ENCODE data around the gene BLOC1S6. TPM values are rescaled to one million over a fixed set of nuclear protein-coding genes. Genes with fewer than 3 reads are reported as not detected.

BLOC1S6 gene
- total and polyA plus RNA-seq, 2 of the 13 experiments (the other 11 are each of a cell fraction or from before 2014, with no cell fraction given), result 11.8 to 44.3 TPM

DNA sequence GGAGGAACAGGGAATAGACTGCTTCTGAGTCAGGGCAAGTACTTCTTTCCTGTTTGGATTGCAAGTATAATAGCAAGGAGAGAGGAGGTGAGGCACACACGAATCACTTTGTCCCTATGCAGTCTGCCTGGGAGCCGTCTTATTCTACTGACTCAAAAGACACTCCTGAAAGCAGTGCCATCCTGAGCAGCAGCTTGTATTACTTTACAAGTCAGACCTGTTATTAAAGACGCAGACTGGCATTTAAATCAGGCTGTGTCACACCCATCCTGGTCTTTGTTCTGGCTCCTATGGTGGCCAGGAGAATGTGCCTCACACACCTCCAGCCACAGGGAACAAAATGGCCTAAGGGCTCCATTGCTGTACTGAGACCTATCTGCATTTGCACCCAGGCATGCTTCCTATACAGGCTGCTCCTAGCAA is 29.7 kb downstream of the BLOC1S6 start:
- Histone ChIP-seq H3K4me1 (ENCODE audit: insufficient read depth, low read length) (no peaks in the 10 kb centered on the region; the same call in 1 of the 2 replicates), H3K79me2 (ENCODE audit: insufficient read depth, low read length) (no peaks in the 10 kb centered on the region), H3K27me3 (ENCODE audit: control insufficient read depth in 1 of 2, insufficient read depth in 2 of 2, low read length in 2 of 2) (no peaks in the 10 kb centered on the region), H3K27ac (ENCODE audit: extremely low read length, insufficient read depth, low read length) (no peak overlapping the region), H3K9me3 (ENCODE audit: low read length) (no peaks in the 10 kb centered on the region), H4K20me1 (ENCODE audit: insufficient read depth, low read length) (no peaks in the 10 kb centered on the region), H3K4me3 (replicated peaks in 1 of 3; ENCODE audit: insufficient read depth in 1 of 3, low read depth in 2 of 3, low read length in 3 of 3) (no peak overlapping the region), H3K4me2 (ENCODE audit: low read depth, low read length) (no peak overlapping the region), H3K36me3 (replicated peaks in 1 of 2; ENCODE audit: control insufficient read depth in 1 of 2, insufficient read depth in 2 of 2, low read length in 2 of 2) (no peaks in the 10 kb centered on the region), H3K9ac (ENCODE audit: insufficient read depth, low read depth, low read length) (no peak overlapping the region), H2AFZ (ENCODE audit: low read length) (no peak overlapping the region)
- intact Hi-C loops (cut with micrococcal nuclease; ENCODE audit: unreplicated experiment) (loop anchor here (10.0 kb wide), 1 partner anchor 412 kb away; no protein-coding TSS in a partner anchor), in situ Hi-C loops (cut with HindIII; ENCODE audit: extremely low pct_ligation_motif_present, low pct_unique_long_range_greater_than_20kb) (loop anchor here (10.0 kb wide), 1 partner anchor 162 kb away; no protein-coding TSS in a partner anchor)
- no peak for DNase-seq (ENCODE audit: low spot score)
- CTCF ChIA-PET (ENCODE audit: low intra/inter-chr PET ratio, low total read pairs), result interaction anchor here (3.8 kb wide), 1 partner anchor 159 kb away, joined by 24 read pairs; no protein-coding TSS in a partner anchor
- FAIRE-seq, result no peak
- POLR2A ChIA-PET, result no interaction called here
- peak; percentile 31 for ATAC-seq
- WGBS (ENCODE audit: low lambda C conversion rate), result 20% methylated on average over 2 of the region's 3 CpGs
- no TSS peak for BruUV-seq (replicated peaks)
- TF ChIP-seq ISL2 (CRISPR knock-in tag; IDR thresholded peaks at IDR 0.05) (no peak), ZNF7 (CRISPR knock-in tag; IDR thresholded peaks at IDR 0.05) (no peak), NCOR1 (IDR thresholded peaks at IDR 0.05; ENCODE audit: borderline replicate concordance, low read length) (no peak), FLYWCH1 (CRISPR knock-in tag; IDR thresholded peaks at IDR 0.05) (no peak), BRD4 (CRISPR knock-in tag; IDR thresholded peaks at IDR 0.05) (no peak), ZNF547 (CRISPR knock-in tag; IDR thresholded peaks at IDR 0.05) (no peak), KLF11 (CRISPR knock-in tag; IDR thresholded peaks at IDR 0.05) (no peak), HBP1 (CRISPR knock-in tag; IDR thresholded peaks at IDR 0.05; ENCODE audit: low read depth) (no peak), MEIS2 (CRISPR knock-in tag; IDR thresholded peaks at IDR 0.05) (no peak)
- TF ChIP-seq, protein P1, sequence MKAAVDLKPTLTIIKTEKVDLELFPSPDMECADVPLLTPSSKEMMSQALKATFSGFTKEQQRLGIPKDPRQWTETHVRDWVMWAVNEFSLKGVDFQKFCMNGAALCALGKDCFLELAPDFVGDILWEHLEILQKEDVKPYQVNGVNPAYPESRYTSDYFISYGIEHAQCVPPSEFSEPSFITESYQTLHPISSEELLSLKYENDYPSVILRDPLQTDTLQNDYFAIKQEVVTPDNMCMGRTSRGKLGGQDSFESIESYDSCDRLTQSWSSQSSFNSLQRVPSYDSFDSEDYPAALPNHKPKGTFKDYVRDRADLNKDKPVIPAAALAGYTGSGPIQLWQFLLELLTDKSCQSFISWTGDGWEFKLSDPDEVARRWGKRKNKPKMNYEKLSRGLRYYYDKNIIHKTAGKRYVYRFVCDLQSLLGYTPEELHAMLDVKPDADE (CRISPR knock-in tag; IDR thresholded peaks at IDR 0.05), result no peak
- TF ChIP-seq, protein P2, sequence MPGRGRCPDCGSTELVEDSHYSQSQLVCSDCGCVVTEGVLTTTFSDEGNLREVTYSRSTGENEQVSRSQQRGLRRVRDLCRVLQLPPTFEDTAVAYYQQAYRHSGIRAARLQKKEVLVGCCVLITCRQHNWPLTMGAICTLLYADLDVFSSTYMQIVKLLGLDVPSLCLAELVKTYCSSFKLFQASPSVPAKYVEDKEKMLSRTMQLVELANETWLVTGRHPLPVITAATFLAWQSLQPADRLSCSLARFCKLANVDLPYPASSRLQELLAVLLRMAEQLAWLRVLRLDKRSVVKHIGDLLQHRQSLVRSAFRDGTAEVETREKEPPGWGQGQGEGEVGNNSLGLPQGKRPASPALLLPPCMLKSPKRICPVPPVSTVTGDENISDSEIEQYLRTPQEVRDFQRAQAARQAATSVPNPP (CRISPR knock-in tag; IDR thresholded peaks at IDR 0.05), result no peak
- TF ChIP-seq, protein P3, sequence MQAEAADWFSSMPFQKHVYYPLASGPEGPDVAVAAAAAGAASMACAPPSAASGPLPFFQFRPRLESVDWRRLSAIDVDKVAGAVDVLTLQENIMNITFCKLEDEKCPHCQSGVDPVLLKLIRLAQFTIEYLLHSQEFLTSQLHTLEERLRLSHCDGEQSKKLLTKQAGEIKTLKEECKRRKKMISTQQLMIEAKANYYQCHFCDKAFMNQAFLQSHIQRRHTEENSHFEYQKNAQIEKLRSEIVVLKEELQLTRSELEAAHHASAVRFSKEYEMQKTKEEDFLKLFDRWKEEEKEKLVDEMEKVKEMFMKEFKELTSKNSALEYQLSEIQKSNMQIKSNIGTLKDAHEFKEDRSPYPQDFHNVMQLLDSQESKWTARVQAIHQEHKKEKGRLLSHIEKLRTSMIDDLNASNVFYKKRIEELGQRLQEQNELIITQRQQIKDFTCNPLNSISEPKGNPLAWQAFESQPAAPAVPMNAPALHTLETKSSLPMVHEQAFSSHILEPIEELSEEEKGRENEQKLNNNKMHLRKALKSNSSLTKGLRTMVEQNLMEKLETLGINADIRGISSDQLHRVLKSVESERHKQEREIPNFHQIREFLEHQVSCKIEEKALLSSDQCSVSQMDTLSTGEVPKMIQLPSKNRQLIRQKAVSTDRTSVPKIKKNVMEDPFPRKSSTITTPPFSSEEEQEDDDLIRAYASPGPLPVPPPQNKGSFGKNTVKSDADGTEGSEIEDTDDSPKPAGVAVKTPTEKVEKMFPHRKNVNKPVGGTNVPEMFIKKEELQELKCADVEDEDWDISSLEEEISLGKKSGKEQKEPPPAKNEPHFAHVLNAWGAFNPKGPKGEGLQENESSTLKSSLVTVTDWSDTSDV (CRISPR knock-in tag; IDR thresholded peaks at IDR 0.05), result no peak

Measured in HepG2 (cell line).